ENCODE results near the gene ABHD12.

Gene ABHD12

DNA sequence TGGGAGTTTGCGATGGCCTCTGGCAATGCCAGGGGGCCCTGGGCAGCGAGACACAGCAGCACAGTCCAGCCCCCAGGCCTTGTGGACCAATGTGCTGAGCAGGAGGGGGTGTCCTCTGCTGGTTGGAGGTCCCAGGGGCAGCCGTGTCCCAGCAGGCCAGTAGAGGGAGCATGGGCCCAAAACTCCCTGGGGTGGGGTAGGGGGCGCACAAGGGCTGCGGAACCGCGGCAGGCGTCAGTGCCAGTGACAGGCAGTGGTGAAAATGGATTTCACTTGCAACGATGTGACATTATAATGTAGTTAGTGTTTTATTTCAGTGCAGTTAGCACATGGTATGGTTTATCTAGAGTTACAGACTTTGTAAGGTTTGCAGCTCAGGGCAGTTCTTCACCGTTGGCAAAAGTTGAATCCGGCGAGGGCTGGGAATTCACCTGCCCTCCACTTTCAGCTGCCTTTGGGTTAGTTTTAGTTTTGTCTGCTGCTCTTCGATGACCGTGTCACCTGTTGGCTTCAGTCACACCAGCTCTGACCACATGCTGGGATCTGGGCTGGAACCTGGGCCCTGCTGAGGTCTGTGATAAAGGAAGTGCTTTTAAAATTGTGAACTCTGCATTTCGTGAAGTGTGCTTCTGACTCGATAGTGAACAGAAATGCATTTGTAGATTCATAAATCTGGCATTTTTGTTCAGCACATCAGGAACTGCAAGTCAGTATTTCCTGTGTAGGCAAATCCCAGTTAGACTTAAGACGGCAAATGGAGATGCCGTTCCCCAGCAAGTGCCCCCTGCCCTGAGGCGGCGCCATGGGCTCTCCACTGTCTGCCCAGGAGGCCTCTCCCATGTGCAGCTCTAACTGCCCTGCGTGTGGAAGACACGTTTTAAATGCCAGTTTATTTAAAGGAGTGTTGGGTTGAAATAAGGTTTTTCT is 95.9 kb downstream of the ABHD12 start:
- H3K36me3 ChIP-seq (ENCODE audit: control insufficient read depth, insufficient read depth, low read length), result peaks cover 60% of the 10 kb centered on the region
- H3K4me3 ChIP-seq (ENCODE audit: extremely low read depth, insufficient read depth, low read length, poor library complexity, severe bottlenecking), result no peak overlapping the region
- H3K27ac ChIP-seq (ENCODE audit: low read depth, low read length, severe bottlenecking), result no peak overlapping the region
- WGBS, 2 experiments (ENCODE audit: insufficient coverage in 2 of 2), result 68 to 70% methylated on average over 21 to 22 of the region's 22 CpGs
- no peaks in the 10 kb centered on the region for H3K9me3 ChIP-seq (ENCODE audit: control insufficient read depth, low read length)
- peaks cover 15% of the 10 kb centered on the region for H3K4me1 ChIP-seq (ENCODE audit: control insufficient read depth, insufficient read depth, low read length, poor library complexity, severe bottlenecking)

GRCh38 chr20:25293910-25294458 is 96.7 kb downstream of the ABHD12 start:
- no peaks in the 10 kb centered on the region for H3K9me3 ChIP-seq (ENCODE audit: control insufficient read depth, low read length)
- 90 to 97% methylated on average over 10 to 13 of the region's 13 CpGs for WGBS, 2 experiments (ENCODE audit: insufficient coverage in 2 of 2)
- H3K36me3 ChIP-seq (ENCODE audit: control insufficient read depth, insufficient read depth, low read length), result peaks cover 60% of the 10 kb centered on the region
- H3K27ac ChIP-seq (ENCODE audit: low read depth, low read length, severe bottlenecking), result no peak overlapping the region
- peaks cover 13% of the 10 kb centered on the region for H3K4me1 ChIP-seq (ENCODE audit: control insufficient read depth, insufficient read depth, low read length, poor library complexity, severe bottlenecking)
- no peak overlapping the region for H3K4me3 ChIP-seq (ENCODE audit: extremely low read depth, insufficient read depth, low read length, poor library complexity, severe bottlenecking)

- Histone ChIP-seq H3K4me1 (ENCODE audit: control insufficient read depth, insufficient read depth, low read length, poor library complexity, severe bottlenecking) (peaks cover 13% of the 10 kb centered on the region), H3K27ac (ENCODE audit: low read depth, low read length, severe bottlenecking) (no peak overlapping the region), H3K36me3 (ENCODE audit: control insufficient read depth, insufficient read depth, low read length) (peaks cover 60% of the 10 kb centered on the region), H3K9me3 (ENCODE audit: control insufficient read depth, low read length) (no peaks in the 10 kb centered on the region), H3K4me3 (ENCODE audit: extremely low read depth, insufficient read depth, low read length, poor library complexity, severe bottlenecking) (no peak overlapping the region)
- 87 to 91% methylated on average over 7 to 10 of the region's 10 CpGs for WGBS, 2 experiments (ENCODE audit: insufficient coverage in 2 of 2)
These were observed 97.1 kb downstream of the ABHD12 start for GRCh38 chr20:25293507-25293906.

GRCh38 chr20:25292176-25292891 is 98.3 kb downstream of the ABHD12 start:
- Histone ChIP-seq H3K27ac (ENCODE audit: low read depth, low read length, severe bottlenecking) (no peak overlapping the region), H3K4me1 (ENCODE audit: control insufficient read depth, insufficient read depth, low read length, poor library complexity, severe bottlenecking) (peaks cover 13% of the 10 kb centered on the region), H3K4me3 (ENCODE audit: extremely low read depth, insufficient read depth, low read length, poor library complexity, severe bottlenecking) (no peak overlapping the region), H3K36me3 (ENCODE audit: control insufficient read depth, insufficient read depth, low read length) (peaks cover 60% of the 10 kb centered on the region), H3K9me3 (ENCODE audit: control insufficient read depth, low read length) (no peaks in the 10 kb centered on the region)
- 94 to 95% methylated on average over 29 to 31 of the region's 35 CpGs for WGBS, 2 experiments (ENCODE audit: insufficient coverage in 2 of 2)

DNA sequence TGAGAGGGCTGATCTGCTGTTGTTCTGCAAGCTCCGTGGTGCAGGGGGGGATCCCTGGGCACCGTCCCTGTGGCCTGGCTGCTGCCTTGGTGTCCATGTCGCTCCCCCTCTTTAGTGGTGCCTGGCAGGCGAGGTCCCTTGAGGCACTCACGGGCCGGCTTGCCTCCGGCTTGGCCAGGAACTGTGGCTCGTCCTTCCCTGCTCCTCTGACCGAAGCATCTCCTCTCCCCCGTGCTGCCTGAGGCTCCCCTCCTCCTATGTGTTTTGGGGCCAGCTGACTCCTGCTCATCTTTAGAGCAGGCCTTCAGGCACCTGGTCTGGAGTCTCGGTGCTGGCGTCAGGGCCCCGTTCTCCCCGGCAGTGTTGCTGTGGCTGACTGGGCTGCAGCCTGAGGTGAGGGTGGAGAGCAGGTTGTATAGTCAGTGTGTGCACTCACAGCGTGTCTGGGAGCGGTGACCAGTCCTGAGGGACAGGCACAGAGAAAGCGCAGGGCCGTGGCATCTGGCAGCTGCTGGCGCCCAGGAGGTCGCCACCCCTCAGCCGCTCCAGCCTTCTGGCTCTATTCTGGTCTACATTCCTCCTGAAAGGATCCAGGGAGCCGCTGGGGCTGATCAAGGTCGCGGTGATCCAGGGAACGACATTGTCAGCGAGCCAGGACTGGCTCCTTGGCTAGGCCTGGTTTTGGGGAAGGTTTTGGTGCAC is 99.1 kb downstream of the ABHD12 start:
- peaks cover 8% of the 10 kb centered on the region for H3K4me1 ChIP-seq (ENCODE audit: control insufficient read depth, insufficient read depth, low read length, poor library complexity, severe bottlenecking)
- H3K4me3 ChIP-seq (ENCODE audit: extremely low read depth, insufficient read depth, low read length, poor library complexity, severe bottlenecking), result no peak overlapping the region
- 94 to 95% methylated on average over 22 to 26 of the region's 26 CpGs for WGBS, 2 experiments (ENCODE audit: insufficient coverage in 2 of 2)
- peaks cover 60% of the 10 kb centered on the region for H3K36me3 ChIP-seq (ENCODE audit: control insufficient read depth, insufficient read depth, low read length)
- H3K9me3 ChIP-seq (ENCODE audit: control insufficient read depth, low read length), result no peaks in the 10 kb centered on the region
- no peak overlapping the region for H3K27ac ChIP-seq (ENCODE audit: low read depth, low read length, severe bottlenecking)

DNA sequence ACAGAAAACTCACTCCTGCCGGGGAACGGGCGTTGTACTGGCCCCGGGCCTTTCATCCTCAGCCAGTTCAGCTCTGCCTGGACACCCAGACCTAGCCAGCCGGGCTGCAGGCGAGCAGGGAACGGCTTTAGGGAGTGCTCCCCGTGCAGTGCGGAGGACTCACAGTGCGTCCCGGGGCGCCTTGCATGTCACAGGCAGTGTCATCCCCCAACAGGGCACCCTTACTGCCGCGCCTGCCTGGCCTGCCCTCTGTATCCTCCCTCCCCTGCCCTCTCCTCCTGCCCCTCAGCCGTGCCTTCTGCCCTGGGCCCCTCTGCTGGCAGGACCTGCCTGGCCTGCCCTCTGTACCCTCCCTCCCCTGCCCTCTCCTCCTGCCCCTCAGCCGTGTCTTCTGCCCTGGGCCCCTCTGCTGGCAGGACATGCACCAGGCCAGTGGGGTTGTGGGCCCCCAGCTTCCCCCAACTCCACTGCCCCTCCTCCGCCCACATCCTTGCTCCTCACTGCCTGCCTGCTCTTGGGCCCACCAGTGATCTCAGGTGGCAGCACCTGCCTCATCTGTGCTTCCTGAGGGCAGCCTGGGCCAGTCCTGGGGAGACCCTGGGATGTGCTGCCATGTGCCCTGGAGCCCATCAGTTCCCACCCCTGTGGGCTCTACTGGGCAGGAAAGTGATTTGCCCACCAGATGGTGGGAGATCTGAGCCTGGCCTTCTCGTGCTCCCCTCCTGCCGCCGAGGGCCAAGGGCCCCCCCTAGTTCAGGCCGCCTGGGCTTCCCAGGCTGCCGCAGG is 99.8 kb downstream of the ABHD12 start:
- Histone ChIP-seq H3K36me3 (ENCODE audit: control insufficient read depth, insufficient read depth, low read length) (peaks cover 60% of the 10 kb centered on the region), H3K4me1 (ENCODE audit: control insufficient read depth, insufficient read depth, low read length, poor library complexity, severe bottlenecking) (peaks cover 5% of the 10 kb centered on the region), H3K4me3 (ENCODE audit: extremely low read depth, insufficient read depth, low read length, poor library complexity, severe bottlenecking) (no peak overlapping the region), H3K27ac (ENCODE audit: low read depth, low read length, severe bottlenecking) (no peak overlapping the region), H3K9me3 (ENCODE audit: control insufficient read depth, low read length) (no peaks in the 10 kb centered on the region)
- WGBS, 2 experiments (ENCODE audit: insufficient coverage in 2 of 2), result 94 to 95% methylated on average over 21 to 22 of the region's 22 CpGs

DNA sequence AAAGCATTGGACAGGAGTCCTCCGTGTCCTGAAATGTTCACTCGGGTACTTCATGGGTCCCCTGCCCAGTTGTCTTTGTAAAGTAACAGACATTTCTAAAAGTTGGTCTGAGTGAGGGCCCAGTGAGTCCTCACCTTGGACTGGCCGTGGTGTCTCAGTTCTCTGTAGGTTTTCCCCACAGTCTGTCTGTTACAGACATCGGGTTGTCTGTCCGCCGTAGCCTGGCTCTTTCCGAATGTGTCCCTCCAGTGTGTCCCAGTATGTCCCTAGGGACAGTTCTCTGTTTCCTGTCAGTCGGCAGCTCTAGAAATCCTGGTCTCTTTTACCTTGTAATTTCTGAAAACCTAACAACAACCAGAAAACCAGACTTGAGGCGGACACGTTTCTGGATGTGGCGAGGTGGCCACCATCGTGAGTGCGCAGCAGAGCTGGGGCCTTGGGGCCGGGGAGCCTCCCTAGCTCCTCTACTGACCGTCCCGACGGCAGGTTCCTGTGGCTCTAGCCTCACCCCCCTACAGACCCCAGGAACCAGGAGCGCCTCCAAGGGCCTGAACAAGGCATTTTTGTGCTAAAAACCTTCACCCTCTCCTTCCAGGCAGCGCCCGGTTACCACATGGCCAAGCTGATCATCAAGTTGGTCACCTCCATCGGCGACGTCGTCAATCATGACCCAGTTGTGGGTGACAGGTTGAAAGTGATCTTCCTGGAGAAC is 100.6 kb downstream of the ABHD12 start:
- Histone ChIP-seq H3K9me3 (ENCODE audit: control insufficient read depth, low read length) (no peaks in the 10 kb centered on the region), H3K4me1 (ENCODE audit: control insufficient read depth, insufficient read depth, low read length, poor library complexity, severe bottlenecking) (no peaks in the 10 kb centered on the region), H3K27ac (ENCODE audit: low read depth, low read length, severe bottlenecking) (no peak overlapping the region), H3K36me3 (ENCODE audit: control insufficient read depth, insufficient read depth, low read length) (peaks cover 61% of the 10 kb centered on the region), H3K4me3 (ENCODE audit: extremely low read depth, insufficient read depth, low read length, poor library complexity, severe bottlenecking) (no peak overlapping the region)
- WGBS, 2 experiments (ENCODE audit: insufficient coverage in 2 of 2), result 93 to 95% methylated on average over 17 to 24 of the region's 24 CpGs

DNA sequence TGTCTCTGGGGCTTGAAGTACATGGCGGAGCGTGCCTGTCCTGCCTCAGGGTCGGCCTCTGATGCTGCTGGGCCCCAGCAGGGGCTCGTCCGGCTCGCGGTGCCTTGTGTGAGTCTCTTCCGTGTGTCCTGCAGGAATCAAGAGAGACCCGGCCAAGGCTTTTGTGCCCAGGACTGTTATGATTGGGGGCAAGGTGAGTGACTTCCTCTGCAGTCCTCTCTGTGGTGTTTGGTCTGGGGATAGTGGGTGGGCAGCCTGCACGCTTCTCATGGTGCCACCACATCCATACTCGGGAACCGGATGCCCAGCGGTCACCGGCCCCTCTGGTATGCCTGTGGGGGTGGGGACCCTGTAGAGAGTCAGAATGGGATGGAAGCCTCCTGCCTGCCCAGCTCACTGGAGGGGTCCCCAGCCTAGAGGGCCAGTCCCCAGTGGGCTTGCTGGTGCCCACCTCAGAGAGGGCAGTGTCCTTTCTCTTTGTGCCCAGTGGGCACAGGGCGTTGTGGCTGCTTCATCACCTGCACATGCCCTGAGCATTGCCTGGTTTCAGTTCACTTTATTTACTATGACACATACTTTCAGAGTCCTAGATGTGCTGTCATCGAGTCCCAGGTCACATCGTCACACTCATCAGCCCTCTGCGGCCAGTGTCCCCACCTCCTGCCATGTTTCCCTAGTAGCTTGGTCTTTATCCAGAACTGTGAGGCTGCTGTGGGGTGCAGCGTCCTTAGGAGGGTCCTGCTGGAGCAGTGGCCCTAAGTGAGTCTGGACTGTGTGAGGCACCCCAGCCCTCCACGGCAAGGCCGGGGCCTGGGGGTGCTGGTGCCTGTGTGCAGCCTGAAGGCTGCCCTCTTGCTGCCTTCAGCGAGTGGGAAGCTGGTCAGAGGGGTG is 102.1 kb downstream of the ABHD12 start:
- Histone ChIP-seq H3K9me3 (ENCODE audit: control insufficient read depth, low read length) (no peaks in the 10 kb centered on the region), H3K27ac (ENCODE audit: low read depth, low read length, severe bottlenecking) (no peak overlapping the region), H3K36me3 (ENCODE audit: control insufficient read depth, insufficient read depth, low read length) (peaks cover 73% of the 10 kb centered on the region), H3K4me1 (ENCODE audit: control insufficient read depth, insufficient read depth, low read length, poor library complexity, severe bottlenecking) (no peaks in the 10 kb centered on the region), H3K4me3 (ENCODE audit: extremely low read depth, insufficient read depth, low read length, poor library complexity, severe bottlenecking) (no peak overlapping the region)
- 96 to 98% methylated on average over 18 of the region's 22 CpGs for WGBS, 2 experiments (ENCODE audit: insufficient coverage in 2 of 2)

All from mesodermal cell (in vitro differentiated cells).